ENCODE measurements around the gene OOSP3. TPM values are rescaled to one million over a fixed set of nuclear protein-coding genes. Genes with fewer than 3 reads are reported as not detected.

Gene OOSP3
- total RNA-seq, 1 donor from 2014 or later, result not detected

GRCh38 chr11:59894616-59895015, 16.0 kb downstream of the OOSP3 start:
- no peak for TF ChIP-seq CTCF (IDR thresholded peaks at IDR 0.05)
- Mint-ChIP-seq H3K4me3 (ENCODE audit: unreplicated experiment) (no peak overlapping the region), H3K9me3 (ENCODE audit: low read depth) (peaks cover 21% of the 10 kb centered on the region), H3K27me3 (ENCODE audit: low read depth) (peaks cover 2% of the 10 kb centered on the region), H3K36me3 (ENCODE audit: low read depth) (peaks cover 4% of the 10 kb centered on the region), H3K4me1 (ENCODE audit: low read depth) (no peaks in the 10 kb centered on the region), H3K27ac (ENCODE audit: unreplicated experiment) (no peak overlapping the region)
- DNase-seq (ENCODE audit: low spot score), result no peak

- H3K4me1 Mint-ChIP-seq (ENCODE audit: low read depth), result peaks cover 4% of the 10 kb centered on the region
- no peak overlapping the region for H3K4me3 Mint-ChIP-seq (ENCODE audit: unreplicated experiment)
- H3K27me3 Mint-ChIP-seq (ENCODE audit: low read depth), result no peaks in the 10 kb centered on the region
- peaks cover 9% of the 10 kb centered on the region for H3K9me3 Mint-ChIP-seq (ENCODE audit: low read depth)
- no peak for DNase-seq (ENCODE audit: low spot score)
- H3K36me3 Mint-ChIP-seq (ENCODE audit: low read depth), result no peaks in the 10 kb centered on the region
- H3K27ac Mint-ChIP-seq (ENCODE audit: unreplicated experiment), result no peak overlapping the region
- TF ChIP-seq CTCF (IDR thresholded peaks at IDR 0.05), result no peak
Measured at GRCh38 chr11:59898046-59898445, 19.5 kb downstream of the OOSP3 start.

GRCh38 chr11:59898650-59899049, 20.1 kb downstream of the OOSP3 start:
- TF ChIP-seq CTCF (IDR thresholded peaks at IDR 0.05), result no peak
- Mint-ChIP-seq H3K4me1 (ENCODE audit: low read depth) (peaks cover 4% of the 10 kb centered on the region), H3K4me3 (ENCODE audit: unreplicated experiment) (no peak overlapping the region), H3K9me3 (ENCODE audit: low read depth) (peaks cover 9% of the 10 kb centered on the region), H3K36me3 (ENCODE audit: low read depth) (no peaks in the 10 kb centered on the region), H3K27me3 (ENCODE audit: low read depth) (no peaks in the 10 kb centered on the region), H3K27ac (ENCODE audit: unreplicated experiment) (no peak overlapping the region)
- no peak for DNase-seq (ENCODE audit: low spot score)

- Mint-ChIP-seq H3K27me3 (ENCODE audit: low read depth) (no peaks in the 10 kb centered on the region), H3K9me3 (ENCODE audit: low read depth) (peaks cover 9% of the 10 kb centered on the region), H3K36me3 (ENCODE audit: low read depth) (no peaks in the 10 kb centered on the region), H3K27ac (ENCODE audit: unreplicated experiment) (no peak overlapping the region), H3K4me1 (ENCODE audit: low read depth) (peaks cover 4% of the 10 kb centered on the region), H3K4me3 (ENCODE audit: unreplicated experiment) (no peak overlapping the region)
- no peak for TF ChIP-seq CTCF (IDR thresholded peaks at IDR 0.05)
- DNase-seq (ENCODE audit: low spot score), result no peak
Measured at GRCh38 chr11:59899532-59899931, 20.9 kb downstream of the OOSP3 start.

- Mint-ChIP-seq H3K4me1 (ENCODE audit: low read depth) (peaks cover 4% of the 10 kb centered on the region), H3K9me3 (ENCODE audit: low read depth) (peaks cover 9% of the 10 kb centered on the region), H3K36me3 (ENCODE audit: low read depth) (no peaks in the 10 kb centered on the region), H3K27ac (ENCODE audit: unreplicated experiment) (no peak overlapping the region), H3K27me3 (ENCODE audit: low read depth) (no peaks in the 10 kb centered on the region), H3K4me3 (ENCODE audit: unreplicated experiment) (no peak overlapping the region)
- TF ChIP-seq CTCF (IDR thresholded peaks at IDR 0.05), result no peak
- no peak for DNase-seq (ENCODE audit: low spot score)
Measured at GRCh38 chr11:59900366-59901126, 22.0 kb downstream of the OOSP3 start.
